Adrenal gland (tissue), 12 donors: ENCODE data around the gene ELL2. TPM values are rescaled to one million over a fixed set of nuclear protein-coding genes. Genes with fewer than 3 reads are reported as not detected.

Experiments
- DNase-seq, 7 donors: peaks; one replicate each; pipeline ENCODE4 v3.0.0-alpha.2; 2019 to 2020
- H3K27ac ChIP-seq, 5 donors: fragments of 200-600 bp; sonication (generic) in 4 of 5; 1 replicate in 3 of 5; 2 replicates in 2 of 5; pipeline versions ENCODE4 v1.5.1 to v1.8.0; 2016 to 2020; ENCODE audit warnings: mild to moderate bottlenecking in 1 of 5
- H3K27me3 ChIP-seq: fragments of 200-600 bp; 2 replicates; pipeline ENCODE4 v1.8.0; 2021
- H3K36me3 ChIP-seq, 2 donors: fragments of 200-600 bp; replicated peaks in 1 of 2; 1 replicate in 1 of 2; 2 replicates in 1 of 2; pipeline versions ENCODE4 v1.5.1 to v1.8.0; 2018 to 2022
- H3K4me1 ChIP-seq, 2 donors: fragments of 200-600 bp; replicated peaks in 1 of 2; 1 replicate in 1 of 2; 2 replicates in 1 of 2; pipeline versions ENCODE4 v1.5.1 to v1.8.0; 2018 to 2021
- H3K4me3 ChIP-seq, 4 donors: fragments of 200-600 bp; sonication (generic) in 3 of 4; one replicate each; pipeline ENCODE4 v1.5.1; 2016 to 2018
- H3K9me3 ChIP-seq, 3 donors: fragments of 200-600 bp; sonication (generic) in 1 of 3; replicated peaks in 1 of 3; 1 replicate in 2 of 3; 2 replicates in 1 of 3; pipeline versions ENCODE4 v1.5.1 to v1.8.0; 2016 to 2021
- POLR2A ChIP-seq, 2 donors: fragments of 450-650 bp; IDR thresholded peaks; one replicate each; pipeline ENCODE4 v1.6.1; 2017; ENCODE audit warnings: antibody characterized with exemption in 2 of 2, mild to moderate bottlenecking in 2 of 2, moderate library complexity in 1 of 2
- WGBS, 4 donors: extraction: QIAGEN DNeasy Blood & Tissue Kit in 2 of 4; methylation state at CpG; one replicate each; pipeline versions ENCODE4 v1.1.5 to v1.1.7; 2013 to 2017; 5-methylcytosine and 5-hydroxymethylcytosine counted together
- intact Hi-C, 2 donors: fragments of 100-400 bp; cut with DNase I; formaldehyde crosslinking; loops; one replicate each; pipeline versions ENCODE4 v1.14.1 to v1.15.0; 2022 to 2023
- polyA plus RNA-seq, 3 donors: library from polyadenylated mRNA; stranded (reverse); fragments of 200-250 nt in 2 of 3; fragments of 350-450 nt in 1 of 3; fragmentation: Illumina TruSeq in 1 of 3; extraction: RNeasy Lipid Tissue Mini Kit (QIAGEN cat#74804) in 1 of 3; gene quantifications; one replicate each; pipeline ENCODE4 v1.2.3, GENCODE V29; 2013 to 2014
- total RNA-seq, 9 donors: library from RNA; depleted of rRNA in 4 of 9; stranded (reverse); fragments of >200 nt in 4 of 9; fragments of 120-200 nt in 1 of 9; fragmentation: NEBNext Ultra II Directional in 1 of 9; extraction: Animal tissue kit (Norgen Biotek cat#: 25700) in 1 of 9; gene quantifications; one replicate each; pipeline versions ENCODE4 v1.1.0 to v1.2.4, GENCODE V29; 2013 to 2023
- TF ChIP-seq, protein P1 (sequence below), 6 experiments: fragments of 450-650 bp in 4 of 6; fragments of 200-600 bp in 2 of 6; sonication (generic) in 1 of 6; IDR thresholded peaks; 1 replicate in 5 of 6; 2 replicates in 1 of 6; pipeline versions ENCODE4 v1.5.1 to v1.8.0; 2016 to 2021; ENCODE audit warnings: antibody characterized with exemption in 6 of 6, mild to moderate bottlenecking in 2 of 6, moderate library complexity in 1 of 6
- donor health status: healthy with polysubstance abuse.
- donor health status: Bipolar disorder and iron deficiency.
- donor health status: DM: yes; HTN: yes; CAD: no.
- donor health status: DM: no; HTN: no; CAD: no.
- donor health status: DM: no; HTN: no; CAD: no.
- donor health status: DM: yes; HTN: yes; CAD: no.

The ELL2 gene
- total and polyA plus RNA-seq, 12 donors: 3.4 to 27.5 (median 14.5) TPM

DNA sequence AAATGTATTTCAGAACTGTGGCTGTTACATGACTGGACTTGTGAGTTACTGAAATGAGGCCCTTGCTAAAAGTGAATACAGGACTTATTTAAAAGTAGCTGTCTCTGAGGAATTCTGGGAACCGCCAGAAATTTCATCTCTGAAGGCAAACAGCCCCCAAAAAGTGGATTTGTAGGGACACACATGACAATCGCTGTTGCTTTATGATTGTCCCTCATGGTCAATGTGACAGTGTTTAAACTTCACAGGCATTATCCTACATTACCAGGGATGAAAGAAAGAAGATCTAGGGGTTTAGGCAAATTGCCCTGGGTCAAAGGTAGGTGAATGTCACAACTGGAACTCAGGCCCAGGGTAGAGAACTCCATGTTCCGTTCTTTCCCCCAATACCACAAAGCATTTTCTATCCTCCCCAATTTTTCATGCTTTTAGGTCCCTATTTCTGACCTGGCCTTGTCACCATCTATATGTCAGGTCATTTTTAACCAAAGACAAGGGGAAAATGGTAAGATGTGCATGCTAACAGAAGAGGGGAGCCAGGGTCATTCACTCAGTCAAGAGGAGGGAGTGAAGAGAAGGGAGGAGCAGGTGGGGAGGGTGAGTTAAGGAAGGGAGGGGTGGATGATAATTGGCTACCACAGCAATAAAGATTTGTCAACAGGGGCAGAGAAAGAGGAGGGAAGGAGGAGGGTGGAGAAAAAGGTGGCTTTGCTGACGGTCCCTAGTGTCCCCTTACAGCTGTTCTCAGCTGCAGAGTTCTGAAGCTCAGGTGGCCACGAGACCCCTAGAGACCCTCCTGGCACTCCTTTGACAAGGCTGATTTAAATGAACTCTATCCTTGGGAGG is 81.3 kb downstream of the ELL2 start:
- TF ChIP-seq POLR2A (IDR thresholded peaks at IDR 0.05): no peak
- TF ChIP-seq, protein P1, sequence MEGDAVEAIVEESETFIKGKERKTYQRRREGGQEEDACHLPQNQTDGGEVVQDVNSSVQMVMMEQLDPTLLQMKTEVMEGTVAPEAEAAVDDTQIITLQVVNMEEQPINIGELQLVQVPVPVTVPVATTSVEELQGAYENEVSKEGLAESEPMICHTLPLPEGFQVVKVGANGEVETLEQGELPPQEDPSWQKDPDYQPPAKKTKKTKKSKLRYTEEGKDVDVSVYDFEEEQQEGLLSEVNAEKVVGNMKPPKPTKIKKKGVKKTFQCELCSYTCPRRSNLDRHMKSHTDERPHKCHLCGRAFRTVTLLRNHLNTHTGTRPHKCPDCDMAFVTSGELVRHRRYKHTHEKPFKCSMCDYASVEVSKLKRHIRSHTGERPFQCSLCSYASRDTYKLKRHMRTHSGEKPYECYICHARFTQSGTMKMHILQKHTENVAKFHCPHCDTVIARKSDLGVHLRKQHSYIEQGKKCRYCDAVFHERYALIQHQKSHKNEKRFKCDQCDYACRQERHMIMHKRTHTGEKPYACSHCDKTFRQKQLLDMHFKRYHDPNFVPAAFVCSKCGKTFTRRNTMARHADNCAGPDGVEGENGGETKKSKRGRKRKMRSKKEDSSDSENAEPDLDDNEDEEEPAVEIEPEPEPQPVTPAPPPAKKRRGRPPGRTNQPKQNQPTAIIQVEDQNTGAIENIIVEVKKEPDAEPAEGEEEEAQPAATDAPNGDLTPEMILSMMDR (IDR thresholded peaks at IDR 0.05): no peak
- WGBS, 4 donors: 77 to 87% (median 79%) methylated on average over 5 of the region's 5 CpGs
- intact Hi-C loops: no loop called here

DNA sequence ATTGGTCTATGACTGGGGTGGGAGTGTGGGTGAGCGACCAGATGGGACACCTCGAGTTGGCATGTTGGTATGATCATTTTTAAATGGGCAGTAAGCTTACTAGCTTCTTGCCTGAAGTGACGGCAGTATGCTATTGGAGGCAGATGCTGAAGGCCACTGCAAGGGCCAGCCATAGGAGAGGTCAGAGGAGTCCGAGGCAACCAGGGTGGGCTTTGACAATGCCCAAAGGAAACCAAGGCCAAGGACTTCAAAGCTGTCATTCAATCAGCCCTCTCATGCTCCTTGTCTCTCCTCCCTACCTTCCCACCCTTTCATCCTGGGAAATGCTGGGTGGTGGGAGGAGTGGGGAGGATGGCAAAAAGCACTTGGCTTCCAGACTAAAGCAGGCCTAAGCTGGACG is 82.0 kb downstream of the ELL2 start:
- Histone ChIP-seq H3K9me3 (no peaks in the 10 kb centered on the region), H3K36me3 (no peaks in the 10 kb centered on the region), H3K4me3 (no peak overlapping the region), H3K4me1 (no peaks in the 10 kb centered on the region), H3K27ac (no peak overlapping the region), H3K27me3 (no peaks in the 10 kb centered on the region)
- intact Hi-C loops: no loop called here
- 70 to 83% (median 78%) methylated on average over 5 of the region's 5 CpGs for WGBS, 4 donors
- no peak for TF ChIP-seq POLR2A (IDR thresholded peaks at IDR 0.05)
- TF ChIP-seq, protein P1 (IDR thresholded peaks at IDR 0.05): no peak
- no peak for DNase-seq

More for the DNA sequence above, 81.3 kb downstream of the ELL2 start:
- Histone ChIP-seq H3K4me3 (no peak overlapping the region), H3K36me3 (no peaks in the 10 kb centered on the region), H3K9me3 (no peaks in the 10 kb centered on the region), H3K27me3 (no peaks in the 10 kb centered on the region), H3K4me1 (no peaks in the 10 kb centered on the region), H3K27ac (no peak overlapping the region)
- no peak for DNase-seq

DNA sequence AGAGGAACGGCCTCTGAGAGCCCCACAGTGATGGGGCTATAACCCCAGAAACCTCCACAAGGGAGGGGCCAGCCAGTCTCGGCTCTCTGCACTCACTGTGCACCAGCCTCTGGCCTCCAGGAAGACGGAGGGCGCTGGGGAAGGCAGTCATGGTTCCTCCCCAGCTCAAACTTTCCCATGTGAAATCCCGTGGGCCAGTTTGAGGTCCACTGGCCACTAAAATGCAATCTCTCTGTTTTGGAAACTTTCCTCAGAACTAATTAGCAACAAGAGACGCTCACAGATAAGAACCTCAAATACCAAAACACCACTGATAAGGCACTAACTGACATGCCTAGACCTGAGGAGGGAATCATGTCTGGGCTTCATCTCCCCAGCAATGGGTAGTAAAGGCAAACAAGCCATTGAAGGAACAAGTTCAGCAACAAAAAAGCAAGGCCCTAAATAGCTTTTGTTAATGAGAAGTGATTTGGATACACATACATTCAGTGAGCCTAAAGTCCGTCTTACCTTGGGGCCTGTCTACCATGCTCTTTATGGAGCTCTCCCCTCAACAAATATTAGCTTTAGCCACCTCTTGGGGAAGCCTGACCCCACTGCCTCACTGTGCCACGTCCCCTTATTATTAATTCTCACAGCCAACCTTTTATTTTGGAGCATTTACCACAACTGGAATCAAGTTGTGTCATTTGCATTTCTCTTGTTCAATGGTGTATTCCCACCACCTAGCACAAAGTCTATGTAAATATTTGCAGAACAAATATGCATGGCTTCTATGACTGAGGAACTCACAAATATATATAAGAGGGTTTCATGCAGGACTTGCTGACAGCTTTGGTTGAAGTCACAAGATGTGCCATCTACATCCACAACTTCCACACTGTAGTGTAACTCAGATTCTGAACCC is 83.0 kb downstream of the ELL2 start:
- WGBS, 4 donors: 68 to 84% (median 76%) methylated on average over 8 of the region's 8 CpGs
- no peak for DNase-seq
- H3K27ac ChIP-seq: no peak overlapping the region
- H3K4me3 ChIP-seq: no peak overlapping the region
- H3K4me1 ChIP-seq: no peaks in the 10 kb centered on the region
- TF ChIP-seq, protein P1 (IDR thresholded peaks at IDR 0.05): no peak
- no peak for TF ChIP-seq POLR2A (IDR thresholded peaks at IDR 0.05)
- intact Hi-C loops: no loop called here
- no peaks in the 10 kb centered on the region for H3K36me3 ChIP-seq
- no peaks in the 10 kb centered on the region for H3K27me3 ChIP-seq
- no peaks in the 10 kb centered on the region for H3K9me3 ChIP-seq

DNA sequence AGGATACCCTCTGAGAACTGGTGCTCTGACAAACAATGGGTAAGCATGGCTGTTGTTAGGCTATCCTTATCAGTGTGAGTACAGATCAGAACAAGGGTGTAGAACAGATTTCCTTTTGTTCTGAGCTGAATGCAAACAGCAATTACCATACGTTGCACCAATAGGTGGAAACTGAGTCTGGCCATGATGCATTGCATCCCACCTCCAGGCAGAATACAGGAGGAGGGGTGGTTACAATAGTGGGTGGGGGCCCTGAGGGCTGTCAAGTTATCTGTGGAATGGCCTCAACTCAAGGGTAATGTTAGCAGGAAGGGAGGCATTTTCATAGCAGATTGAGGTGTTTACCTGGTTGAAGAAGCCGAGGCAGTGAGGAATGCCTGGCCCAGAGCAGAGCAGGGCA is 84.9 kb downstream of the ELL2 start:
- 61 to 84% (median 73%) methylated on average over 2 of the region's 2 CpGs for WGBS, 4 donors

More for the DNA sequence above, 84.9 kb downstream of the ELL2 start:
- H3K27me3 ChIP-seq: no peaks in the 10 kb centered on the region
- H3K27ac ChIP-seq: no peak overlapping the region
- H3K4me1 ChIP-seq: no peaks in the 10 kb centered on the region
- TF ChIP-seq POLR2A (IDR thresholded peaks at IDR 0.05): no peak
- TF ChIP-seq, protein P1 (IDR thresholded peaks at IDR 0.05): no peak
- H3K4me3 ChIP-seq: no peak overlapping the region
- no peaks in the 10 kb centered on the region for H3K9me3 ChIP-seq
- intact Hi-C loops: no loop called here
- H3K36me3 ChIP-seq: no peaks in the 10 kb centered on the region
- no peak for DNase-seq
